Ovary (tissue), 3 donors: ENCODE results near the gene BLOC1S3.

ENCODE experiments used
- POLR2A ChIP-seq: fragments of 450-650 bp; IDR thresholded peaks from one replicate; pipeline ENCODE4 v1.6.1; 2017; ENCODE audit warnings: antibody characterized with exemption, mild to moderate bottlenecking, moderate library complexity
- TF ChIP-seq, protein P1 (sequence below), 3 donors: fragments of 450-650 bp in 2 of 3; fragments of 200-600 bp in 1 of 3; IDR thresholded peaks; one replicate each; pipeline versions ENCODE4 v1.5.1 to v1.8.0; 2016 to 2022; ENCODE audit warnings: antibody characterized with exemption in 3 of 3, mild to moderate bottlenecking in 1 of 3
- donor health status: DM: no; HTN: no; CAD: no.

- TF ChIP-seq, protein P1, sequence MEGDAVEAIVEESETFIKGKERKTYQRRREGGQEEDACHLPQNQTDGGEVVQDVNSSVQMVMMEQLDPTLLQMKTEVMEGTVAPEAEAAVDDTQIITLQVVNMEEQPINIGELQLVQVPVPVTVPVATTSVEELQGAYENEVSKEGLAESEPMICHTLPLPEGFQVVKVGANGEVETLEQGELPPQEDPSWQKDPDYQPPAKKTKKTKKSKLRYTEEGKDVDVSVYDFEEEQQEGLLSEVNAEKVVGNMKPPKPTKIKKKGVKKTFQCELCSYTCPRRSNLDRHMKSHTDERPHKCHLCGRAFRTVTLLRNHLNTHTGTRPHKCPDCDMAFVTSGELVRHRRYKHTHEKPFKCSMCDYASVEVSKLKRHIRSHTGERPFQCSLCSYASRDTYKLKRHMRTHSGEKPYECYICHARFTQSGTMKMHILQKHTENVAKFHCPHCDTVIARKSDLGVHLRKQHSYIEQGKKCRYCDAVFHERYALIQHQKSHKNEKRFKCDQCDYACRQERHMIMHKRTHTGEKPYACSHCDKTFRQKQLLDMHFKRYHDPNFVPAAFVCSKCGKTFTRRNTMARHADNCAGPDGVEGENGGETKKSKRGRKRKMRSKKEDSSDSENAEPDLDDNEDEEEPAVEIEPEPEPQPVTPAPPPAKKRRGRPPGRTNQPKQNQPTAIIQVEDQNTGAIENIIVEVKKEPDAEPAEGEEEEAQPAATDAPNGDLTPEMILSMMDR (IDR thresholded peaks at IDR 0.05): no peak
- no peak for TF ChIP-seq POLR2A
Observed at GRCh38 chr19:45150180-45150579, 28.4 kb upstream of the BLOC1S3 start.
